Liver (tissue), 9 donors: ENCODE measurements around the gene CCNDBP1. TPM values are rescaled to one million over a fixed set of nuclear protein-coding genes. Genes with fewer than 3 reads are reported as not detected.

Source experiments
- DNase-seq: peaks from one replicate; pipeline ENCODE4 v3.0.0-alpha.2; 2017; ENCODE audit warnings: low spot score
- H3K27ac ChIP-seq, 2 donors: one replicate each; pipeline ENCODE4 v1.7.0; 2013; ENCODE audit warnings: inconsistent platforms in 2 of 2, low read length in 2 of 2, control low read depth in 1 of 2, low read depth in 1 of 2, mild to moderate bottlenecking in 1 of 2
- H3K27me3 ChIP-seq, 4 donors: one replicate each; pipeline versions ENCODE4 v1.6.1 to v1.7.0; 2013; ENCODE audit warnings: low read length in 3 of 4, inconsistent platforms in 1 of 4, mild to moderate bottlenecking in 1 of 4, moderate library complexity in 1 of 4; ENCODE audit not compliant: control insufficient read depth in 4 of 4, insufficient read depth in 4 of 4
- H3K36me3 ChIP-seq, 4 donors: one replicate each; pipeline versions ENCODE4 v1.6.1 to v1.7.0; 2013; ENCODE audit warnings: low read length in 3 of 4, mild to moderate bottlenecking in 3 of 4, low read depth in 1 of 4, moderate library complexity in 1 of 4; ENCODE audit not compliant: control insufficient read depth in 4 of 4, insufficient read depth in 3 of 4
- H3K4me1 ChIP-seq, 4 donors: one replicate each; pipeline versions ENCODE4 v1.6.1 to v1.7.0; 2013; ENCODE audit warnings: low read length in 3 of 4, mild to moderate bottlenecking in 3 of 4, moderate library complexity in 1 of 4; ENCODE audit not compliant: control insufficient read depth in 4 of 4, insufficient read depth in 4 of 4
- H3K4me3 ChIP-seq, 3 donors: one replicate each; pipeline versions ENCODE4 v1.6.1 to v1.7.0; 2013; ENCODE audit warnings: low read length in 3 of 3, control low read depth in 1 of 3, low read depth in 1 of 3, mild to moderate bottlenecking in 1 of 3
- H3K9ac ChIP-seq, 2 donors: one replicate each; pipeline ENCODE4 v1.7.0; 2013; ENCODE audit warnings: low read length in 2 of 2, mild to moderate bottlenecking in 2 of 2, moderate library complexity in 2 of 2, control low read depth in 1 of 2, low read depth in 1 of 2
- H3K9me3 ChIP-seq, 4 donors: one replicate each; pipeline versions ENCODE4 v1.6.1 to v1.7.0; 2013; ENCODE audit warnings: low read length in 3 of 4; ENCODE audit not compliant: control insufficient read depth in 4 of 4
- EGR1 ChIP-seq, 2 donors: IDR thresholded peaks; 2 replicates each; pipeline ENCODE4 v1.6.1; 2016 to 2018; ENCODE audit warnings: antibody characterized with exemption in 2 of 2, low read depth in 2 of 2
- FOXA2 ChIP-seq: IDR thresholded peaks from 2 replicates; pipeline ENCODE4 v1.6.1; 2016; ENCODE audit warnings: antibody characterized with exemption
- GABPA ChIP-seq, 2 donors: IDR thresholded peaks in 1 of 2; conservative IDR thresholded peaks in 1 of 2; 2 replicates each; pipeline ENCODE4 v1.6.1; 2016; ENCODE audit warnings: antibody characterized with exemption in 2 of 2, mild to moderate bottlenecking in 1 of 2, moderate library complexity in 1 of 2
- HNF4A ChIP-seq, 2 donors: conservative IDR thresholded peaks; 2 replicates each; pipeline ENCODE4 v1.6.1; 2016; ENCODE audit warnings: antibody characterized with exemption in 2 of 2, mild to moderate bottlenecking in 2 of 2
- NR2F2 ChIP-seq: IDR thresholded peaks from 2 replicates; pipeline ENCODE4 v1.6.1; 2016; ENCODE audit warnings: antibody characterized with exemption
- RAD21 ChIP-seq, 2 donors: IDR thresholded peaks; 2 replicates each; pipeline ENCODE4 v1.6.1; 2016; ENCODE audit warnings: antibody characterized with exemption in 2 of 2, mild to moderate bottlenecking in 2 of 2
- RXRA ChIP-seq, 2 donors: IDR thresholded peaks; 2 replicates each; pipeline ENCODE4 v1.6.1; 2017 to 2018; ENCODE audit warnings: antibody characterized with exemption in 2 of 2, mild to moderate bottlenecking in 1 of 2
- TAF1 ChIP-seq: conservative IDR thresholded peaks from 2 replicates; pipeline ENCODE4 v1.6.1; 2016; ENCODE audit warnings: antibody characterized with exemption, mild to moderate bottlenecking
- YY1 ChIP-seq: IDR thresholded peaks from 2 replicates; pipeline ENCODE4 v1.6.1; 2016; ENCODE audit warnings: antibody characterized with exemption, mild to moderate bottlenecking
- WGBS: extraction: QIAGEN DNeasy Blood & Tissue Kit; methylation state at CpG from one replicate; pipeline ENCODE4 v1.1.7; 2013; 5-methylcytosine and 5-hydroxymethylcytosine counted together
- polyA plus RNA-seq, 2 donors: library from polyadenylated mRNA; stranded (reverse) in 1 of 2; unstranded in 1 of 2; fragments of 200-250 nt in 1 of 2; fragments of >200 nt in 1 of 2; fragmentation: Nextera tagmentation in 1 of 2; extraction: Ambion mirVana in 1 of 2; gene quantifications; one replicate each; pipeline versions ENCODE4 v1.2.1 to v1.2.3, GENCODE V29; 2013 to 2015
- total RNA-seq, 2 donors: library from RNA; depleted of rRNA; stranded (reverse); fragments of >200 nt; gene quantifications; one replicate each; pipeline ENCODE4 v1.2.3, GENCODE V29; 2014
- TF ChIP-seq, protein P1 (sequence below): IDR thresholded peaks from 2 replicates; pipeline ENCODE4 v1.6.1; 2016; ENCODE audit warnings: antibody characterized with exemption, mild to moderate bottlenecking
- TF ChIP-seq, protein P2 (sequence below): IDR thresholded peaks from 2 replicates; pipeline ENCODE4 v1.6.1; 2016; ENCODE audit warnings: antibody characterized with exemption
- TF ChIP-seq, protein P3 (sequence below): IDR thresholded peaks from 2 replicates; pipeline ENCODE4 v1.6.1; 2016; ENCODE audit warnings: antibody characterized with exemption
- TF ChIP-seq, protein P4 (sequence below): IDR thresholded peaks from 2 replicates; pipeline ENCODE4 v1.6.1; 2016; ENCODE audit warnings: antibody characterized with exemption
- donor health status: healthy.
- donor health status: healthy.
- donor health status: healthy.
- donor health status: healthy.
- donor health status: healthy.

The CCNDBP1 gene
- total and polyA plus RNA-seq, 4 donors, result 21.4 to 160 (median 26.4) TPM

DNA sequence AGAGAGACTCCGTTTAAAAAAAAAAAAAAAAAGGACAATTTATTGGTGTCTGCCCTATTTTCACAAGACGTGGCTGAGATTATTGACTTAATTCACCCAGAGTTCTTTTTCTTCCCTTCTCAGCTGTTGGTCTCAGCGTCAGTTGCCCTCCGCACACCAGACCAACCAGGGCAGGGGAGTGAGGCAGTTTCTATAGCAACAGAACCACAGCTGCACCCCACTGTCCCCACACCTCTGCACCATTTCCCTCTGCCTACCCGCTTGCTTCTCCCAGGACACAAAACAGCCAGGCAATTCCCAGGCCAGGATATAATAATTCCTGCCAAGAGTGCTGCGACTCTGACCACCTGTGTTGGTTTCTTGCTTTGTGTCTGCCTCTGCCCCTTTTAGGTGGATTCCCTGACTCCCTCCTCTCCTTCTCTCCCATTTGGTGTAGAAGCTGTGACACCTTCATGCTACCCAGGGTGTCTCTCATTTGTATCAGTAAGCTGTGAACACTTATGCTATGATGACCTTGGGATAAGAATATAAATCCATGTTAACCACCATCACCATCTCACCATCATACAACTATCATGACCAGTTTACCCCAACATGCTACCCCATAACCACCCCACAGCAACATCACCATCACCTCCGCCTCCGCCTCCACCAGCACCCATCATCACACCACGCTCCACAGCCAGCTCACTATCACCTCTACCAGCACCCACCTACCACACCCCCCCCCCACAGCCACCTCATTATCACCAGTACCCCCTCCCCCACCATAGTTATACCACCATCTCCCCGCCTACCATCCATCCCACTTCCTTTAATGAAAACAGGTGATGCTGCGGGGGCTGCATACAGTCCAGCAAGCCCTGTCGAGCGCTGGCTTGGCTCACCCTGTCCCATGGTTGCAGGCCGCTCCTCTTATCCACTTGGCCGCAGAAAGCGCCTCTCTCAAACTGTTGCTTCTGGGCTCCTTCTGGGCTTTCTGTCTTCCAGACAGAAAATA lies 35.0 kb downstream of the CCNDBP1 start:
- no peaks in the 10 kb centered on the region for H3K27me3 ChIP-seq
- no peak overlapping the region for H3K9ac ChIP-seq
- peak; percentile 64 for DNase-seq
- no peak overlapping the region for H3K27ac ChIP-seq
- H3K9me3 ChIP-seq, result no peaks in the 10 kb centered on the region
- WGBS, result 89% methylated on average over 16 of the region's 16 CpGs
- H3K4me3 ChIP-seq, result no peak overlapping the region
- H3K36me3 ChIP-seq, result no peaks in the 10 kb centered on the region
- H3K4me1 ChIP-seq, result peaks cover 0 to 5% (median 0%) of the 10 kb centered on the region in 4 donors
- TF ChIP-seq EGR1 (IDR thresholded peaks at IDR 0.05; ENCODE audit: low read depth in 2 of 2), result no peak
- TF ChIP-seq HNF4A (conservative IDR thresholded peaks at IDR 0.05), result no peak
- TF ChIP-seq, protein P1, sequence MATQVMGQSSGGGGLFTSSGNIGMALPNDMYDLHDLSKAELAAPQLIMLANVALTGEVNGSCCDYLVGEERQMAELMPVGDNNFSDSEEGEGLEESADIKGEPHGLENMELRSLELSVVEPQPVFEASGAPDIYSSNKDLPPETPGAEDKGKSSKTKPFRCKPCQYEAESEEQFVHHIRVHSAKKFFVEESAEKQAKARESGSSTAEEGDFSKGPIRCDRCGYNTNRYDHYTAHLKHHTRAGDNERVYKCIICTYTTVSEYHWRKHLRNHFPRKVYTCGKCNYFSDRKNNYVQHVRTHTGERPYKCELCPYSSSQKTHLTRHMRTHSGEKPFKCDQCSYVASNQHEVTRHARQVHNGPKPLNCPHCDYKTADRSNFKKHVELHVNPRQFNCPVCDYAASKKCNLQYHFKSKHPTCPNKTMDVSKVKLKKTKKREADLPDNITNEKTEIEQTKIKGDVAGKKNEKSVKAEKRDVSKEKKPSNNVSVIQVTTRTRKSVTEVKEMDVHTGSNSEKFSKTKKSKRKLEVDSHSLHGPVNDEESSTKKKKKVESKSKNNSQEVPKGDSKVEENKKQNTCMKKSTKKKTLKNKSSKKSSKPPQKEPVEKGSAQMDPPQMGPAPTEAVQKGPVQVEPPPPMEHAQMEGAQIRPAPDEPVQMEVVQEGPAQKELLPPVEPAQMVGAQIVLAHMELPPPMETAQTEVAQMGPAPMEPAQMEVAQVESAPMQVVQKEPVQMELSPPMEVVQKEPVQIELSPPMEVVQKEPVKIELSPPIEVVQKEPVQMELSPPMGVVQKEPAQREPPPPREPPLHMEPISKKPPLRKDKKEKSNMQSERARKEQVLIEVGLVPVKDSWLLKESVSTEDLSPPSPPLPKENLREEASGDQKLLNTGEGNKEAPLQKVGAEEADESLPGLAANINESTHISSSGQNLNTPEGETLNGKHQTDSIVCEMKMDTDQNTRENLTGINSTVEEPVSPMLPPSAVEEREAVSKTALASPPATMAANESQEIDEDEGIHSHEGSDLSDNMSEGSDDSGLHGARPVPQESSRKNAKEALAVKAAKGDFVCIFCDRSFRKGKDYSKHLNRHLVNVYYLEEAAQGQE, result no peak
- TF ChIP-seq YY1, result no peak
- TF ChIP-seq RXRA (IDR thresholded peaks at IDR 0.05), result no peak
- TF ChIP-seq, protein P2, sequence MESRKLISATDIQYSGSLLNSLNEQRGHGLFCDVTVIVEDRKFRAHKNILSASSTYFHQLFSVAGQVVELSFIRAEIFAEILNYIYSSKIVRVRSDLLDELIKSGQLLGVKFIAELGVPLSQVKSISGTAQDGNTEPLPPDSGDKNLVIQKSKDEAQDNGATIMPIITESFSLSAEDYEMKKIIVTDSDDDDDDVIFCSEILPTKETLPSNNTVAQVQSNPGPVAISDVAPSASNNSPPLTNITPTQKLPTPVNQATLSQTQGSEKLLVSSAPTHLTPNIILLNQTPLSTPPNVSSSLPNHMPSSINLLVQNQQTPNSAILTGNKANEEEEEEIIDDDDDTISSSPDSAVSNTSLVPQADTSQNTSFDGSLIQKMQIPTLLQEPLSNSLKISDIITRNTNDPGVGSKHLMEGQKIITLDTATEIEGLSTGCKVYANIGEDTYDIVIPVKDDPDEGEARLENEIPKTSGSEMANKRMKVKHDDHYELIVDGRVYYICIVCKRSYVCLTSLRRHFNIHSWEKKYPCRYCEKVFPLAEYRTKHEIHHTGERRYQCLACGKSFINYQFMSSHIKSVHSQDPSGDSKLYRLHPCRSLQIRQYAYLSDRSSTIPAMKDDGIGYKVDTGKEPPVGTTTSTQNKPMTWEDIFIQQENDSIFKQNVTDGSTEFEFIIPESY, result no peak
- TF ChIP-seq RAD21 (IDR thresholded peaks at IDR 0.05), result no peak
- no peak for TF ChIP-seq FOXA2
- no peak for TF ChIP-seq NR2F2

DNA sequence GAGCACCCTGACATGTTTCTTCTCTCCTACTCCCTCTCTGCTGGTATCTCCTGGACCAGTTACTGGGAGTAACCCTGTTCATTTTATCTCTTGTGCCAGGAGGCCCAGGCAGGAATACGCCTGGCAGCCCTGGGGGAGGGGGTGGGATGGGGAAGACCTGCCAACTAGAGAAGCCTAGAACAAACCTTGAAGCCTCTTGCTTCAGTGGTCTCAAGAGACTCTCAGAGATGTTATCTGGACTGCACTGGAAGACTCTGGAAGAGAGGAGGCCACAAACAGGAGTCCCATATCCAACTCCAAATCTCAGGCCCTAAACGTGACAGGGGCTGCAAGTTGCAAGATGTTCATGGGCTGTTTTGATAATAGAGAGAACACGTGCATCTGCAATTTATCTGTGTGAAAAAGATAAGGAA lies 35.8 kb downstream of the CCNDBP1 start, which contains the start of gene EPB42:
Gene EPB42, minus strand, starts transcription at position 28 of the 413 bp plus-strand sequence. CDS start 193 bp downstream, outside the sequence.
- H3K4me3 ChIP-seq, result no peak within 1 kb of the TSS
- H3K36me3 ChIP-seq, result no peaks in the 10 kb centered on the region
- 76% methylated on average over 3 of the region's 3 CpGs for WGBS
- H3K4me1 ChIP-seq, result peaks cover 0 to 5% (median 0%) of the 10 kb centered on the region in 4 donors
- no peak within 1 kb of the TSS for H3K27ac ChIP-seq
- no peak within 1 kb of the TSS for H3K9ac ChIP-seq
- peak; percentile 81 for DNase-seq
- peaks cover 0 to 2% (median 0%) of the 10 kb centered on the region in 4 donors for H3K27me3 ChIP-seq
- TF ChIP-seq RXRA (IDR thresholded peaks at IDR 0.05), result no peak
- TF ChIP-seq, protein P1, result no peak
- TF ChIP-seq, protein P3, sequence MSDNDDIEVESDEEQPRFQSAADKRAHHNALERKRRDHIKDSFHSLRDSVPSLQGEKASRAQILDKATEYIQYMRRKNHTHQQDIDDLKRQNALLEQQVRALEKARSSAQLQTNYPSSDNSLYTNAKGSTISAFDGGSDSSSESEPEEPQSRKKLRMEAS, result no peak
- no peak for TF ChIP-seq HNF4A (conservative IDR thresholded peaks at IDR 0.05)
- TF ChIP-seq NR2F2, result no peak
- TF ChIP-seq, protein P4, sequence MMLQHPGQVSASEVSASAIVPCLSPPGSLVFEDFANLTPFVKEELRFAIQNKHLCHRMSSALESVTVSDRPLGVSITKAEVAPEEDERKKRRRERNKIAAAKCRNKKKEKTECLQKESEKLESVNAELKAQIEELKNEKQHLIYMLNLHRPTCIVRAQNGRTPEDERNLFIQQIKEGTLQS, result no peak
- TF ChIP-seq, protein P2, result no peak
- TF ChIP-seq RAD21 (IDR thresholded peaks at IDR 0.05), result no peak
- no peak for TF ChIP-seq YY1
- no peak for TF ChIP-seq GABPA (IDR thresholded peaks at IDR 0.05 in 1 of 2, conservative IDR thresholded peaks at IDR 0.05 in 1 of 2)
- no peak for TF ChIP-seq TAF1
- H3K9me3 ChIP-seq, result no peaks in the 10 kb centered on the region
